Measurements from ENCODE around the gene IZUMO1. TPM values are rescaled to one million over a fixed set of nuclear protein-coding genes. Genes with fewer than 3 reads are reported as not detected.
A peak's percentile ranks its signal among the peaks of the same experiment; 100 is the strongest.

IZUMO1 gene
- total and polyA plus RNA-seq, 2 experiments from 2014 or later: not detected

DNA sequence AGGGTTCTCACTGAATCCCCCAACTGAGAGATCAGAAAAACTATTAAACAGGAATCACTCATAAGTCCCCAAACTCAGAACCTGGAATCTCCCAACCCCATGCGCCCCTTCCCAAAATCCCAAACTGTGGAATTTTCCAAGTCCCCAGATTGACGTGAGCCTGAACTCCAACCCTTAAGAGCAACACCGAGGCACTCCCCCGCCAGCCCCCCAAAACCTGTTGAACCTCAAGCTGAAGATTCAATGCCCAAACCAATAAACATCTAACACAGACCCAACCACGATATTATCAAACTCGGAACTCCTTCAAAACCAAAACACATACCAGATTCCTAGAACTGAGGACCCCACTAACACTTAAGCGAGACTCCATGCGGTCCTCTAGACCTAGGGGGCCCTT is 599 bp downstream of the IZUMO1 start:
- 69% methylated on average over 8 of the region's 8 CpGs for WGBS, 2 experiments (ENCODE audit: low coverage in 1 of 2, low lambda C conversion rate in 2 of 2, missing lambda C conversion rate in 2 of 2)
- no peak overlapping the region for H3K27ac ChIP-seq
- no peak for TF ChIP-seq EZH2 (IDR thresholded peaks at IDR 0.05; ENCODE audit: insufficient read depth, poor library complexity, severe bottlenecking)
- TF ChIP-seq EZH2phosphoT487 (IDR thresholded peaks at IDR 0.05; ENCODE audit: insufficient read depth, low read depth): no peak
- no peaks in the 10 kb centered on the region for H3K79me2 ChIP-seq (ENCODE audit: insufficient read depth)
- H3K36me3 ChIP-seq (ENCODE audit: low read depth): no peaks in the 10 kb centered on the region
- H3K27me3 ChIP-seq (replicated peaks; ENCODE audit: insufficient read depth): peaks cover 6% of the 10 kb centered on the region; the same call in 1 of the 2 replicates
- DNase-seq: no peak
- H2AFZ ChIP-seq: 0 out of 2 replicates have a peak overlapping the region, but pooled peaks have one; percentile 89
- in situ Hi-C loops (cut with MboI): no loop called here
- H3K9me2 ChIP-seq (ENCODE audit: insufficient read depth): no peaks in the 10 kb centered on the region
- no peaks in the 10 kb centered on the region for H3F3A ChIP-seq (ENCODE audit: insufficient read depth)
- H3K9ac ChIP-seq: no peak overlapping the region
- H3K4me1 ChIP-seq (ENCODE audit: insufficient read depth): no peaks in the 10 kb centered on the region
- no peak overlapping the region for H3K4me3 ChIP-seq
- no peak overlapping the region for H3K4me2 ChIP-seq (ENCODE audit: unreplicated experiment)
- H4K20me1 ChIP-seq (ENCODE audit: insufficient read depth): no peaks in the 10 kb centered on the region
- H3K9me3 ChIP-seq (ENCODE audit: low read depth): no peaks in the 10 kb centered on the region

GRCh38 chr19:48745208-48745995 is 1.3 kb downstream of the IZUMO1 start:
- in situ Hi-C loops (cut with MboI): no loop called here
- Histone ChIP-seq H3K36me3 (ENCODE audit: low read depth) (no peaks in the 10 kb centered on the region), H4K20me1 (ENCODE audit: insufficient read depth) (no peaks in the 10 kb centered on the region), H3K4me1 (ENCODE audit: insufficient read depth) (no peaks in the 10 kb centered on the region), H3K9me3 (ENCODE audit: low read depth) (no peaks in the 10 kb centered on the region), H2AFZ (peak overlapping the region; percentile 63), H3F3A (ENCODE audit: insufficient read depth) (no peaks in the 10 kb centered on the region), H3K4me3 (no peak overlapping the region), H3K9ac (no peak overlapping the region), H3K79me2 (ENCODE audit: insufficient read depth) (no peaks in the 10 kb centered on the region), H3K9me2 (ENCODE audit: insufficient read depth) (no peaks in the 10 kb centered on the region), H3K27me3 (replicated peaks; ENCODE audit: insufficient read depth) (0 out of 2 replicates have a peak, but pooled peaks cover 4% of the 10 kb centered on the region), H3K4me2 (ENCODE audit: unreplicated experiment) (no peak overlapping the region), H3K27ac (no peak overlapping the region)
- no peak for TF ChIP-seq EZH2 (IDR thresholded peaks at IDR 0.05; ENCODE audit: insufficient read depth, poor library complexity, severe bottlenecking)
- TF ChIP-seq EZH2phosphoT487 (IDR thresholded peaks at IDR 0.05; ENCODE audit: insufficient read depth, low read depth): no peak
- 9 to 10% methylated on average over 33 of the region's 33 CpGs for WGBS, 2 experiments (ENCODE audit: low coverage in 1 of 2, low lambda C conversion rate in 2 of 2, missing lambda C conversion rate in 2 of 2)
- peak; percentile 90 for DNase-seq

DNA sequence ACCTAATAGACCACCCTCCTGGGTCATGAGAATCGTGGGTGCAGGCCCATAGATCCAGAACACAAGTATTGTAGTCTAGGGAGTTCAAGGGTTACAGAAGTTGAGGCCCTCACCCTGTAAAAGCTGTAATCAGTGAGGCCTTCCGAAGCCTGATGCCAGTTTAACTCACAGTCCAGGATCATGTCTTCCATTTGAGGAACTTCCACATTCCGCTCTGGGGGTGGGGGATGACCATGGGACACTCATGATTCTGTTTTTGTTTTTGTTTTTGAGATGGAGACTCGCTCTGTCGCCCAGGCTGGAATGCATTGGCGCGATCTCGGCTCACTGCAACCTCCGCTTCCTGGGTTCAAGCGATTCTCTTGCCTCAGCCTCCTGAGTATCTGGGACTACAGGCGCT is 4.6 kb downstream of the IZUMO1 start:
- Histone ChIP-seq H3K27ac (no peak overlapping the region), H3K79me2 (ENCODE audit: insufficient read depth) (no peaks in the 10 kb centered on the region), H2AFZ (no peak overlapping the region), H3K9me2 (ENCODE audit: insufficient read depth) (no peaks in the 10 kb centered on the region), H3K9me3 (ENCODE audit: low read depth) (no peaks in the 10 kb centered on the region), H3K4me2 (ENCODE audit: unreplicated experiment) (no peak overlapping the region), H3F3A (ENCODE audit: insufficient read depth) (peaks cover 4% of the 10 kb centered on the region; the same call in 1 of the 2 replicates), H3K36me3 (ENCODE audit: low read depth) (no peaks in the 10 kb centered on the region), H3K9ac (no peak overlapping the region), H3K4me3 (no peak overlapping the region), H4K20me1 (ENCODE audit: insufficient read depth) (no peaks in the 10 kb centered on the region), H3K27me3 (replicated peaks; ENCODE audit: insufficient read depth) (no peaks in the 10 kb centered on the region), H3K4me1 (ENCODE audit: insufficient read depth) (no peaks in the 10 kb centered on the region)
- DNase-seq: no peak
- TF ChIP-seq EZH2phosphoT487 (IDR thresholded peaks at IDR 0.05; ENCODE audit: insufficient read depth, low read depth): no peak
- TF ChIP-seq EZH2 (IDR thresholded peaks at IDR 0.05; ENCODE audit: insufficient read depth, poor library complexity, severe bottlenecking): no peak
- in situ Hi-C loops (cut with MboI): no loop called here
- WGBS, 2 experiments (ENCODE audit: low coverage in 1 of 2, low lambda C conversion rate in 2 of 2, missing lambda C conversion rate in 2 of 2): 80 to 86% methylated on average over 11 of the region's 11 CpGs

GRCh38 chr19:48741129-48741999 is 5.3 kb downstream of the IZUMO1 start:
- Histone ChIP-seq H4K20me1 (ENCODE audit: insufficient read depth) (no peaks in the 10 kb centered on the region), H2AFZ (no peak overlapping the region), H3K4me3 (no peak overlapping the region), H3K4me2 (ENCODE audit: unreplicated experiment) (no peak overlapping the region), H3K9me3 (ENCODE audit: low read depth) (no peaks in the 10 kb centered on the region), H3K4me1 (ENCODE audit: insufficient read depth) (no peaks in the 10 kb centered on the region), H3K36me3 (ENCODE audit: low read depth) (no peaks in the 10 kb centered on the region), H3K79me2 (ENCODE audit: insufficient read depth) (no peaks in the 10 kb centered on the region), H3K27me3 (replicated peaks; ENCODE audit: insufficient read depth) (no peaks in the 10 kb centered on the region), H3K9me2 (ENCODE audit: insufficient read depth) (no peaks in the 10 kb centered on the region), H3F3A (ENCODE audit: insufficient read depth) (peaks cover 4% of the 10 kb centered on the region; the same call in 1 of the 2 replicates), H3K9ac (no peak overlapping the region), H3K27ac (no peak overlapping the region)
- peak; percentile 33 for DNase-seq
- TF ChIP-seq EZH2 (IDR thresholded peaks at IDR 0.05; ENCODE audit: insufficient read depth, poor library complexity, severe bottlenecking): no peak
- no peak for TF ChIP-seq EZH2phosphoT487 (IDR thresholded peaks at IDR 0.05; ENCODE audit: insufficient read depth, low read depth)
- in situ Hi-C loops (cut with MboI): no loop called here
- 59 to 61% methylated on average over 29 to 32 of the region's 35 CpGs for WGBS, 2 experiments (ENCODE audit: low coverage in 1 of 2, low lambda C conversion rate in 2 of 2, missing lambda C conversion rate in 2 of 2)

All from GM23248 (cell line).